GM18909 (cell line): ENCODE results near the gene APBB1.

Experiments used
- ATAC-seq: cut with Tn5 transposase; IDR thresholded peaks from one replicate; pipeline ENCODE4 v1.9.1; 2021; ENCODE audit warnings: mild to moderate bottlenecking; ENCODE audit not compliant: unreplicated experiment, poor library complexity

Gene APBB1

DNA sequence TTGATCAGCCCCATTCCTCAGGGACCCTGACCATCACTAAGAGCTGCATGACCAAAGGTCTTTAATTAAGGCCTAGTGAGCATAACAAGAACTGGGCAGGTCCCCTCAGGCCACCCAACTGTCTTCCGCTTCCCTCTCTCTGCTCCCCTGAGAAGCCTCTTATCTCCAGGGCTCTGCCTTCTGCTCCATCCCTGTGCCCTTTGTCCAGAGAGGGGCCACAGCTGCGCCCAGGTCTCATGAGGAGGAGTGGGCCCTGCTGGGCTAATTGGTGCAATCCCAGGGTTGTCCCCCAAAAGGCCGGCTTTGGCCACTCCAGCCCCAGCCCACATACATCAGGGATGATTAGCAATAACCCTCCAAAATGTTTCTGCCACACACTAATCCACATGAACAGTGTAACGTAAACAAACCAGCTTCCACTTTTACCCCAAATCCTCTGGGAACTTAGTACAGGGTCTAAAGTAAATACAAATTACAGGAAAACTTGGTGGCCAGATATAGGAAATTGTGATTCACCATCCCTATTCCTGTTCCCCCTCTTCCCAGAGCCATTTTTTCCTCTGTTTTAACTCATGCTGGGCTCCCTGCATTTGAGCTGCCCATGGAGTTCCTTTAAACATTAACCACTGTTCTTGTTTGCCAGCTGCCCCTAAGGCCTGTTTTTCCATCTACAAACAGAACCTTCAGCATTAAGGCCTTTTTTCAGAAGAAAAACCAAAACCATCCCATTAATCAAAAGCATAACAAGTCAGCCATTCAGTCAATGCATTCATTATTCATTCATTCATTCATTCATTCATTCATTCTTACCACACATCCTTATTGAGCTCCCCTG lies 64.0 kb downstream of the APBB1 start:
- ATAC-seq, result no peak

DNA sequence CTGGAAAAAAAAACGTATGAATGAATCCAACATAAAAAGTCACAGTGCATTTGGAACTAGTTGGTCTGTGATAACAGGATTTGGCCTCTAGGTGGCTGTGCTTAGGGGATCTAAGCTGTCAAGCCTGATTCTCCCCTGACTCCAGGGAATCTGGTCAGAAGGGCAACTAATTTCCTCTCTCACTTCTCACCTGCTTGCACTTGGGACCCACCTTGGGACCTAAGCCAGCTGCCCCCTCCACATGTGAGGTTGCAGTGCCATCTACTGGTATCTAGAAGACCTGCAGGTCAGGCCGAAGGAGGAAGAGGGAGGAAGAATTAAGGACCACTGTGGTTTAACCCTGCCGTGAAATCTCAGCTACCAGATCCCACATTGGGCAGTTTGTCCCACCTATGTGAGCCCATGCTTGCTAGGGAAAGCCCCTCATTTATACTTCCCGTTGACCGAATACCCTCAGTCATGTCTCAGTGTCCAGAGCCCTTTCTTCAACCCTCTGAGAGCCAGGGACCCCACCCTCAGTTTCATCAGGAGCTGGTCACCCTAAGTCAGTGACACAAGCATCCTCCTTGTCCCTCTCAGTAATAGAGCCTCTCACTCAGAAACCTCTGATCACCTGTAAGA lies 65.4 kb downstream of the APBB1 start:
- ATAC-seq, result peak; percentile 78

DNA sequence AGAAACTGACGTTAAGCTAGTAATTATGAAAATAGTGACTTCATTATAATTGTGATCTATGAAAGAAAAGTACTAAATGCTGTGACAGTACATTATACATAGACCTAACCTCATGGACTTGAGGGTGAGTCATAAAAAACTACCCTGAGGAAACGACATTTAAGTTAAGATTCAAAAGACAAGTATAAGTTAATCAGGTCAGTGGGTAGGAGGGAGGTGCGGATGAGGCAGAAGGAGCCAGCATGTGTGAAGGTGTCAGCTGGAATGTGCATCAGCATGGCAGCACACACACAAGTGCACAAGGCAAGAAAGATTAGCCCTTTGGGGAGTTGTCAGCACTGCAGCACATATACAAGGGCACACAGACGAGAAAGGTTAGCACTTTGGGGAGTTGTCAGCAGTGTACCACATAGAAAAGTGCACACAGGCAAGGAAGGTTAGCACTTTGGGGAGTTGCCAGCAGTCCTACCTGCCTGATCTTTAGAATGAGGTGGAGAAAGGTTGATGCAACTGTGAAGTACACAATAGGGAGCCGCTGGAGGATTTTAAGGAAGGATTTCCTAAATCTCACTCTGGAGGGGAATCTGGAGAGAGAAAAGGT lies 67.0 kb downstream of the APBB1 start:
- ATAC-seq, result no peak

DNA sequence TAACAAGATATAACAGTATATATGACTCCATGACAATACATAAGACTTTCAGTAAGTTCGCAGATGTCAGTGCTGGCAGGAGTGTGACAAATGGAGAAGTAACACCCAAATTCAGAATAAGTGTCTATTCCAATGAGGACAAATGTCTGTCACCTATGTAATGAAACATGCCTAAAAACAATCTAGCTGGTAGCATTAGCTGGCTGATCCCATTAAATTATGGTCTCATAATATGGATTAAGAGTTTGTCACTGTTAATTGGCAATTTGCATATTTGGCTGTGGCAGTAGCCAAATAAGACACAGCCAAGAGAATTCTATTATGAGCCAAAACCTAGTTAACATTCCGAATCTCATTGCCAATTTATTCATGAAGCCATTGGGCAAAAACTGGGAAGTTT lies 68.4 kb downstream of the APBB1 start:
- no peak for ATAC-seq

DNA sequence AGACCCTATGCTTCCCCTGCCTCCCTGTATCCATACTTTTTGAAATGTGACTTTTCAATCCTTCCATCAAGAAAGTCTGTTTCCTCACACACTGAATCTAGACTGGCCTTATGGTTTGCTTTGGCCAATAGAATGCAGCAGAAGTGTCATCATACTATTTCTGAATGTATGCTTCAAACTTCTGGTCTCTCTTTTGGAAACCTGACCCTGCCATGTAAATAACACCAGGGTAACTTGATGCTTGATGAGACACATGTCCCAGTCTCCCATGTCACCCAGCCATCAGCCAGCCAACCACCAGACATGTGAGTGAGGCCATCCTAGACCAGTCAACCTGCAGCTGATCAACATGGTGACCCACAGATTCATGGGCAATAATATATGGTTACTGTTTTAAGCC lies 68.9 kb downstream of the APBB1 start:
- ATAC-seq, result no peak

DNA sequence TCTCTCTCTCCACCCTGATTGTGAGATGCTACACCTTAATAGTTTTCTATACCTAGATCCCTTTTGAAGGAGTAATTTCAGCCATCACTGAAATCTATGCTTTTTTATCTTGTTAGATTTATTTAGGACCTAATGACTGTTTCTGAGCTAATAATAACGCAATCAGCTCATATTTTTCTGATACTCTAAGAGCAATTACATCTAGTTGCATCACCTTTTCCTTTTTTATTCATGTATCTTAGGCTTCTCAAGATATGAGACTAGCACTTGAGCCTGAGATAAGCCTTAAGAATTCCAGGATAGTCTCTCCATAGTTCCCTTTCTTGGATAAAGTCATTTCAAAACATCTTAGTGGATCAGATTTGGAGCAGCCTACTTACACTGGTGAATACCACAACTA lies 73.5 kb downstream of the APBB1 start:
- no peak for ATAC-seq
